ENCODE data around the gene DONSON. TPM values are rescaled to one million over a fixed set of nuclear protein-coding genes. Genes with fewer than 3 reads are reported as not detected.

The DONSON gene
- total and polyA plus RNA-seq, 4 donors, result 5.3 to 11.6 (median 8.0) TPM

GRCh38 chr21:33559813-33560212 is 28.7 kb downstream of the DONSON start:
- Histone ChIP-seq H3K9me3 (ENCODE audit: control insufficient read depth in 4 of 4, insufficient read depth in 3 of 4, low read length in 3 of 4) (no peaks in the 10 kb centered on the region), H3K27ac (ENCODE audit: low read depth in 1 of 2, low read length in 1 of 2) (no peak overlapping the region), H3K27me3 (ENCODE audit: control insufficient read depth in 3 of 3, insufficient read depth in 3 of 3, low read length in 2 of 3) (no peaks in the 10 kb centered on the region), H3K4me1 (ENCODE audit: control insufficient read depth in 5 of 5, insufficient read depth in 5 of 5, low read length in 5 of 5) (peaks cover 0 to 4% (median 2%) of the 10 kb centered on the region in 5 donors), H3K4me3 (no peak overlapping the region), H3K36me3 (ENCODE audit: control insufficient read depth in 4 of 4, insufficient read depth in 4 of 4, low read length in 4 of 4) (peaks cover 14 to 65% (median 38%) of the 10 kb centered on the region in 4 donors), H3K9ac (ENCODE audit: insufficient read depth in 1 of 2, low read length in 2 of 2) (no peak overlapping the region)
- 95 to 96% methylated on average over 10 of the region's 10 CpGs for WGBS, 2 donors
- no peak for ATAC-seq (ENCODE audit: insufficient read depth, low FRiP score)
- no peak for DNase-seq
- TF ChIP-seq CTCF (IDR thresholded peaks at IDR 0.05; ENCODE audit: control extremely low read depth, extremely low read depth), result no peak

GRCh38 chr21:33558777-33559421 is 29.6 kb downstream of the DONSON start:
- H3K4me3 ChIP-seq, result no peak overlapping the region
- no peak overlapping the region for H3K9ac ChIP-seq (ENCODE audit: insufficient read depth in 1 of 2, low read length in 2 of 2)
- DNase-seq, result no peak
- no peaks in the 10 kb centered on the region for H3K9me3 ChIP-seq (ENCODE audit: control insufficient read depth in 4 of 4, insufficient read depth in 3 of 4, low read length in 3 of 4)
- no peak for ATAC-seq (ENCODE audit: insufficient read depth, low FRiP score)
- H3K27me3 ChIP-seq (ENCODE audit: control insufficient read depth in 3 of 3, insufficient read depth in 3 of 3, low read length in 2 of 3), result no peaks in the 10 kb centered on the region
- WGBS, 2 donors, result 69 to 73% methylated on average over 4 of the region's 4 CpGs
- TF ChIP-seq CTCF (IDR thresholded peaks at IDR 0.05; ENCODE audit: control extremely low read depth, extremely low read depth), result no peak
- peaks cover 19 to 67% (median 42%) of the 10 kb centered on the region in 4 donors for H3K36me3 ChIP-seq (ENCODE audit: control insufficient read depth in 4 of 4, insufficient read depth in 4 of 4, low read length in 4 of 4)
- H3K27ac ChIP-seq (ENCODE audit: low read depth in 1 of 2, low read length in 1 of 2), result no peak overlapping the region
- H3K4me1 ChIP-seq (ENCODE audit: control insufficient read depth in 5 of 5, insufficient read depth in 5 of 5, low read length in 5 of 5), result peaks cover 0 to 4% (median 2%) of the 10 kb centered on the region in 5 donors

- H3K4me1 ChIP-seq (ENCODE audit: control insufficient read depth in 5 of 5, insufficient read depth in 5 of 5, low read length in 5 of 5), result peaks cover 0 to 4% (median 2%) of the 10 kb centered on the region in 5 donors
- H3K27ac ChIP-seq (ENCODE audit: low read depth in 1 of 2, low read length in 1 of 2), result no peak overlapping the region
- ATAC-seq (ENCODE audit: insufficient read depth, low FRiP score) (no peak), DNase-seq (no peak)
- WGBS, 2 donors, result 98% methylated on average over 19 of the region's 19 CpGs
- H3K27me3 ChIP-seq (ENCODE audit: control insufficient read depth in 3 of 3, insufficient read depth in 3 of 3, low read length in 2 of 3), result no peaks in the 10 kb centered on the region
- peaks cover 31 to 73% (median 52%) of the 10 kb centered on the region in 4 donors for H3K36me3 ChIP-seq (ENCODE audit: control insufficient read depth in 4 of 4, insufficient read depth in 4 of 4, low read length in 4 of 4)
- H3K9ac ChIP-seq (ENCODE audit: insufficient read depth in 1 of 2, low read length in 2 of 2), result no peak overlapping the region
- H3K4me3 ChIP-seq, result no peak overlapping the region
- H3K9me3 ChIP-seq (ENCODE audit: control insufficient read depth in 4 of 4, insufficient read depth in 3 of 4, low read length in 3 of 4), result peaks cover 0 to 2% (median under 1%) of the 10 kb centered on the region in 4 donors
- TF ChIP-seq CTCF (IDR thresholded peaks at IDR 0.05; ENCODE audit: control extremely low read depth, extremely low read depth), result no peak
Measured at GRCh38 chr21:33557447-33557846, 31.0 kb downstream of the DONSON start.
